GM21360 (cell line): Measurements from ENCODE around the gene CCDC6.
"Not testable (repeated sequence)": the region's sequence is repeated elsewhere in the genome, so short reads cannot be mapped to it uniquely, and the experiment has no call there.

Experiments used
- ATAC-seq: cut with Tn5 transposase; IDR thresholded peaks from one replicate; pipeline ENCODE4 v1.9.1; 2021; ENCODE audit warnings: mild to moderate bottlenecking, moderate library complexity; ENCODE audit not compliant: unreplicated experiment

The CCDC6 gene

DNA sequence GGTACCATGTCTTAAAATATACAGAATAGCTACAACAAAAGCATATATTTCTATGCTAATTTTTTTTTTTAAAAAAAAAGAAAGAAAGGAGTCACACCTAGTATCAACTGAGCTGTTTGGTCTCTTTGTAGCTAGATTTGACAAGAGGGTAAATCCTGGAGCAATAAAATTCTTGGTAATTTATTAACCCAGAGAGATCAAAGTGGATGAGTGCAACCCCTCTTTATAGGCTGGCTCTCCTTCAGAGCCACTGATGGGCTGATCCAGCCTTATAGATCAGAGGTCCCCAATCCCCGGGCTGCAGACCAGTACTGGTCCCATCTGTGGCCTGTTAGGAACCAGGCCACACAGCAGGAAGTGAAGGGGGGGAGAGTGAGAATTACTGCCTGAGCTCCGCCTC is 133.3 kb downstream of the CCDC6 start:
- no peak for ATAC-seq

DNA sequence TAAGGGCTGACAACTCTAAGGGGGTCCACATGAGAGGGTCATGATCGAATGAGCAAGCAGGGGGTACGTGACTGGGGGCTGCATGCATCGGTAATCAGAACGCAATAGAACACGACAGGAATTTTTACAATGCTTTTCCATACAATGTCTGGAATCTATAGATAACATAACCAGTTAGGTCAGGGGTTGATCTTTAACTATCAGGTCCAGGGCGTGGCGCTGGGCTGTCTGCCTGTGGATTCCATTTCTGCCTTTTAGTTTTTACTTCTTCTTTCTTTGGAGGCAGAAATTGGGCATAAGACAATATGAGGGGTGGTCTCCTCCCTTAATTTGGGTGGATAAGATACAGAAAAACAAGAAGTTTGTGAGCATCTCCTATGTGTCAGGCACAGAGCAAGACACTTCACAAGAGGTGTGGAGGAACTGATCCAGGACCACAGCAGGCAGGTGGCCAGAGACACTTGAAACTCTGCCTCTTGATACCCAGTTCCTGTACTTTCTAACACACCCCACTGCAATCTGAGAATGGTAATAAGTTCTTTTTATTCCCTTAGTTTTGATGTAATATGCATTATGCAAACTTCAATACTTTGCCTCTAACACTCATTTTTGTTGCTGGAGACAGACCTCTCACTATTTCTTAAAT is 135.1 kb downstream of the CCDC6 start:
- no peak for ATAC-seq

DNA sequence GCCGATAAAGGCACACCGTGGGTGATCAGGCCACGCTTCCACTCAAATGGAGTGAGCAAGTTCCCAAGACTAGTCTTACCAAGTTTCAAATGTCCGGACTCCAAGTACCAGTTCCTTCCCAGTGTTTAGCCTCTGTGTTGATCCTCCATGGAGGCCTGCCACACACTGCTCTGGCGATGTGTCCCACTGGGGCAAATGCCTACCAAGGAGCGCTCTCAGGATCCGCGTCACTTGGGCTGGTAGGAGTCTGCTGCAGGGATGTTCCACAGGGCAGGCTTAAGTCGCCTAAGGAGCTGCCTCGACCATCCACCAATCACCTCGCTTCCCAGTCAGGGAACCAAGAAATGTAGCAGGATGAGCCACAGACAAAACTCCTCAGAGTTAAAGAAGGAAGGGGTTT is 135.7 kb downstream of the CCDC6 start:
- ATAC-seq = no peak

DNA sequence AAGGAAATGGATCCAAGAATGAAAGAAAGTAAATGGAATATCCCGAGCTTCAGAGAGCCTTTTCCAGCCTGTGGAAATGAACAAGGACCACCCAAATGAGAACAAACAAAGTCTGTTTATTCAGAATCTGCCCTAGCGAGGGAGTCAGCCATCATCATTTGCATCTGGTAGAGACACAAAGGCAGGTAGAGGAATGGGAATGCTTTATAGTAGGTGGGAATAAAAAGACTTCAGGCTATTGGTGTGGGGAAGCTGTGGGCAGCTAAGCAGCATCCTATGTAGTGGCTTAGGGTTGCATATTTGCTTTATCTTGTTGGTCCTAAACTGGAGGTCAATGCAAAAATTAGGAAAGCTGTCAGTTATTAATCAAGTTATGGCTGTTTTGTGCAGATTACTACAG is 143.9 kb downstream of the CCDC6 start:
- no peak for ATAC-seq

DNA sequence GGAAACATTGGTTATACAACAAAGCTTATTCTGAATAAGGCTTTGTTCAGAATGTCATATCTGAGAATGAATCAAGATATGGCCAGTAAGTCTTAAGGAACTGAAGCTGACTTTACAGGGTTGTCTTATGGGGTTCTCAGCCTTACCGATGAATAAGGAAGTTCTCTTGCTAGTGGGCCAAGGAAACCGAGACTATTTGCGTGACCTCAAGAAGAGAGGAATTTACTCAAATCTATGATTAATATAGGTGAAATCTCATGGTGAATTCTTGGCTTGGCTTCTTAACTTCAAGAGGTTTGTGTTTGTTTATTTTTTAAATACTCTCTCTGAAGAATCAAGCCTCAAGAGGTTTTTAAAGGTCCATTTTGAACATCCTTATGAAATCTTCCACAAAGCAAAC is 148.4 kb downstream of the CCDC6 start:
- ATAC-seq = no peak

DNA sequence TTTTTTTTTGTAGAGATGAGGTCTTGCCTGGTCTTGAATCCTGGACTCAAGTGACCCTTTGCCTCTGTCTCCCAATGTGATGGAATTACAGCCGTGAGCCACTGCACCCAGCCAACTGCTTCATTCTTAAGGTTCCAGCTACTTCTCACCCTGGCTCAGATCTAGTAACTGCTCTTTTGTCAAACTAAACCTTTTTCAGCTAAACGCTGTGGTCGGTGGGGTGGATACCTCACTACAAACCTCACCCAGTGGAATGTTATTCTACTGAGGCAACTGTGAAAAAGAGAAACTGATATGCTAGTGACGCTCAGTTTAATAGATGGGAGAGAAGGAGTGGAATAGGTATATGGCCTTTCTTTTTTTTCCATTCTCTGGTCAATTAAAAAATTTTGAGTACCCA is 151.4 kb downstream of the CCDC6 start:
- no peak for ATAC-seq

DNA sequence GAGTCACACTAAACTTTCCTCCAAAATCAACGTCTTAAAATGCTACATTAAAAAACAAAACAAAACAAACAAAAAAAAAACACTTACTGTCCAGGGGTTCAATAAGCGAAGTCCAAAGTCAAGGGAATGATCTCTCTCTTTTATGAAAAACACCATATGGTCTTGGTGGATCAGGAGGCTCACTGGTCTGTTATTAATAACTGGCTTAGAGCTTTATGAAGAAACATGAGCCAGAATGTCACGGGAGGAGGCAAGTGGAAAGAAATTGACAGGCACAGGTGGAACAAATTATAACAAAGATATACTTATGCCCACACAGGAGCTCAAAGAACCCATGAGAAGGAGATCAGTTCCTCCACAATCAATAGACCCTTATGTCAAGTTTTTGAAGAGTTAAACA is 153.1 kb downstream of the CCDC6 start, which contains the start of gene MRLN:
Gene MRLN (minus strand): TSS at position 189 of the 400 bp plus-strand sequence.
- ATAC-seq = no peak

DNA sequence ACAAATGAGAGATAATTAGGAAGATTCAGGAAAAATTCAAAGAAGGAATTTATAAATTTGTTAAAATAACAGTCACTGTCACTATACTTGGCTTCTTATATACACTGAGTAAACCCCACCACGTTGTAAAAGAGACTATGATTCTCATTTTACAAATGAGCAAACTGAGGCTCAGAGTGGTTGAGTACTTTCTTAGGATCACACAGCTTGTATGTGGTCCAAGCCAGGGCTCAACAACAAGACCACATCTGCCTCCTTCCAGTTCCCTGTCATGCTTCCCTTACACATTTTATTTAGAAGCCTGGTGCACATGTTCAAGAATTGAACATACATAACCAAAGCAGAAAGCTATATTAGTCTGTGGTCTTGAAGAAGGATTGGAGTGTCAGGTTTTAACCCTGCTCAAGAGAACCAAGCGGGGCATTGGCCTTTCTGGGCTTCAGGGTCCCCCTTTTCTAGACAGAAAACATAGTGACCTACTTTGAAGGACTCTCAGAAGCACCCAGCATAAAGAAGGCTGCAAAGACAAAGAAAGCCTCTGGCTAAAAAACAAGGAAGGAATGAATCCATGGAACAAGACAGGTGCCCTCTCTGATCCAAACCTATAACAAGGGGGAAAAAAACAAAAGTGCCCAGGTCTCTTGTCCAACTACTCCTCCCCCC is 153.9 kb downstream of the CCDC6 start:
- no peak for ATAC-seq

DNA sequence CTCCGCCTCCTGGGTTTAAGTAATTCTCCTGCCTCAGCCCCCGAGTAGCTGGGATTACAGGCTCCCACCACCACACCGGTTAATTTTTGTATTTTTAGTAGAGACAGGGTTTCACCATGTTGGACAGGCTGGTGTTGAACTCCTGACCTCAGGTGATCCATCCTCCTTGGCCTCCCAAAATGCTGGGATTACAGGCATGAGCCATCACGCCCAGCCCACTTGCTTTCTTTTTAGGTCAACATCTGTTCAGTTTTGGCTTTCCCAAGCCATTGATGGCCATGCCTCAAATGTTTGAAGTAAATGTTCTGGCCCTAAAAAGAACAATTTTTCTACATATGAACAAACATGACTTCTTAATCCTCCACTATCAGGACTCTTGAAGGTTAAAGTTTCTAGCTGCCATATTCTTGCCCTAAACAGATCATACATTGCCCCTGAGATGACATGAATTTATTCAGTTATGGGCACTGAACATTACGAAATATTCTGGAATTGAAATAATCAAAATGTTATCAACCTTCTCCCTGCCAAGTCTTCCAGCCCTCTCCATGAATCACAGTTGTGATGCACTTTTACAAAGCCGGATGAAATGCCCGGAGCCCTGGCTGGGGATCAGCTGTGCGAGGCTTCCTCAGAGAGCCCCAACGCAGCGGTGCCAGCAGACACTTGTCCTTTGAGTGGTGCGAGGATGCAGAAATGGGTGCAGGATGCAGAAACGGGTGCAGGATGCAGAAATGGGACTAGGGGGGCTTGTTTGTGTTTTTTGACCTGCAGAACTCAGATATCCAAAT is 156.0 kb downstream of the CCDC6 start:
- ATAC-seq = no peak

DNA sequence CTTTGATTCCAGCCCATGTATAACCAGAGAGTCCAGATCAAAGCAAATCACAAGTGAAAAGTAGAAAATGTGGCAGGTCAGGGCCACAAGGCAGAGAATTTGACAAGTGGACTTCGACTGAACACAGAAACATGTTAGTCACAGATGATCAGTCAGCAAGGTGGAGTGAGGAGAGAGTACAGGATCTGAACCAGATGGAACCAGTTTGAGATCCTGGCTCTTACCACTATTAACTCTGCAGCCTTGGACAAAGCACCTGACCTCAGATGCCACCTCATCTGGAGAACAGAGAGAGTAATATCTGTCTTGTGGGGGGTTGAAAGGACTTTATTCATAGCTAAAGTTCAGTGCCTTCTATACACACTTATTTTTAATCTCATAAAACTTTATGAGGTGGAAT is 157.5 kb downstream of the CCDC6 start:
- peak; percentile 87 for ATAC-seq

DNA sequence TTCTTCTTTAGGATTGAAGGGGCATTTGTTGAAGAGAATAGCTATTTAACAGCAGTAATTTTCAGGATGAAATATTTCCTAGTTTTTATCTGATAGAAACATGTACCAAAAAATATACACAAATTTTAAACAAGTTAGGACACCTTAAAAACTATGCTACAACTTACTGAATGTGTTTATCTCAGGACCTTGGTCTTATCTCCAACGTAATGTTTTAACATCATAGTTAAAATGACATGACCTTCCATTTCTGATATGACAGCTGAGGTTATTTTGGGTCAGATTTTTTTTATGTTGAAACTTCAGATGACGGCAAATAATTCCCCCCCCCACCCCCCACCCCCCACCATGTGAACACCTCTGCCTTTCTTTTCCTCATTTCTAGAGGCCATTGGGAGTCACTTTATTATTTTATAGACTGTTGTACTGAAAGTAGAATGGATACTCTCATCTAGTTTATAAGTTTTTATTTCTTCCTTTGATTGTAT is 161.1 kb downstream of the CCDC6 start:
- no peak for ATAC-seq

DNA sequence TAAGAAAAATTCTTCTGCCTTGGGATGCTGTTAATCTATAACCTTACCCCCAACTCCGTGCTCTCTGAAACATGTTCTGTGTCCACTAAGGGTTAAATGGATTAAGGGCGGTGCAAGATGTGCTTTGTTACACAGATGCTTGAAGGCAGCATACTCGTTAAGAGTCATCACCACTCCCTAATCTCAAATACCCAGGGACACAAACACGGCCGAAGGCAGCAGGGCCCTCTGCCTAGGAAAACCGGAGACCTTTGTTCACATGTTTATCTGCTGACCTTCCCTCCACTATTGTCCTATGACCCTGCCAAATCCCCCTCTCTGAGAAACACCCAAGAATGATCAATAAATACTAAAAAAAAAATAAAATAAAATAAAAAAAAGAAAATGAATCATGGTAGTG is 161.6 kb downstream of the CCDC6 start:
- ATAC-seq = not testable (repeated sequence)

DNA sequence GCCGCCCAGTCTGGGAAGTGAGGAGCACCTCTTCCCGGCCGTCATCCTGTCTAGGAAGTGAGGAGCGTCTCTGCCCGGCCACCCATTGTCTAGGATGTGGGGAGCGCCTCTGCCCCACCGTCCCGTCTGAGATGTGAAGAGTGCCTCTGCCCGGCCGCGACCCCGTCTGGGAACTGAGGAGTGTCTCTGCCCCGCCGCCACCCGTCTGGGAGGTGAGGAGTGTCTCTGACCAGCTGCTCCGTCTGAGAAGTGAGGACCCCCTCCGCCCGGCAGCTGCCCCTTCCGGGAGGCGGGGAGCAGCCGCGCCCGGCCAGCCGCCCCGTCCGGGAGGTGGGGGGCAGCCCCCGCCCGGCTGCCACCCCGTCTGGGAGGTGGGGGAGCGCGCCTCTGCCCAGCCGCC is 162.2 kb downstream of the CCDC6 start:
- ATAC-seq = not testable (repeated sequence)

DNA sequence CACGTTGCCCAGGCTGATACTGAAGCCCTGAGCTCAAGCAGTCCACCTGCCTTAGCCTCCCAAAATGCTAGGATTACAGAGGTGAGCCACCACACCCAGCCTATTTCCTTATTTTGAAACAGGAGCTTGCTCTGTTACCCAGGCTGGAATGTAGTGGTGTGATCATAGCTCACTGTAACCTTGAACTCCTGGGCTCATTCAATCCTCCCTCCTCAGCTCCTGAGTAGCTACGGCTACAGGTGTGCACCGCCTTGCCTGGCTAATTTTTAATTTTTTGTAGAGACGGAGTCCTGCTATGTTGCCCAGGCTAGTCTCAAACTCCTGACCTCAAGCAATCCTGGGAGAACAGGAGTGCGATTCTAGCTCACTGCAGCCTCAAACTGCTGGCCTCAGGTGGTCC is 164.8 kb downstream of the CCDC6 start:
- no peak for ATAC-seq

DNA sequence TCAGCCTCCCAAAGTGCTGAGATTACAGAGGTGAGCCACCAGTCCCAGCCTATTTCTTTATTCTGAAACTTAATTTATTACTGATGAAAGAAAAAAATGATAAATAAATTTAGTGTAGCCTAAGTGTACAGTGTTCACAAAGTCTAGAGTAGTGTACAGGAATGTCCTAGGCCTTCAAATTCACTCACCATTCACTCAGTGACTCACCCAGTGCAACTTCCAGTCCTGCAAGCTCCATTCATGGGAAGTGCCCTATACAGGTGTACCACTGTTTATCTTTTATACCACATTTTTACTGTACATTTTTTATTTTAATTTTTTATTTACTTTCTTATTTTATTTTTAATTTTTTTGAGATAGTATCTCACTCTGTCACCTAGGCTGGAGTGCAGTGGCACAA is 165.3 kb downstream of the CCDC6 start:
- no peak for ATAC-seq
